Stomach (tissue), 9 donors: Measurements from ENCODE around the gene ANKLE2. TPM values are rescaled to one million over a fixed set of nuclear protein-coding genes. Genes with fewer than 3 reads are reported as not detected.
A peak's percentile ranks its signal among the peaks of the same experiment; 100 is the strongest.

Experiments
- DNase-seq, 2 donors: peaks; one replicate each; pipeline versions ENCODE4 v3.0.0 to v3.0.0-alpha.2; 2013 to 2019
- H3K27ac ChIP-seq, 5 donors: fragments of 200-600 bp in 4 of 5; sonication (generic) in 4 of 5; one replicate each; pipeline ENCODE4 v1.5.1; 2013 to 2019; ENCODE audit warnings: mild to moderate bottlenecking in 1 of 5, moderate library complexity in 1 of 5
- H3K27me3 ChIP-seq, 3 donors: fragments of 200-600 bp; sonication (generic); one replicate each; pipeline ENCODE4 v1.5.1; 2017 to 2019; ENCODE audit warnings: mixed run types in 1 of 3
- H3K36me3 ChIP-seq, 4 donors: fragments of 200-600 bp; sonication (generic); 1 replicate in 3 of 4; 2 replicates in 1 of 4; pipeline ENCODE4 v1.5.1; 2016 to 2019
- H3K4me1 ChIP-seq, 4 donors: fragments of 200-600 bp; sonication (generic); one replicate each; pipeline ENCODE4 v1.5.1; 2016 to 2019
- H3K4me3 ChIP-seq, 4 donors: fragments of 200-600 bp; sonication (generic) in 3 of 4; one replicate each; pipeline ENCODE4 v1.5.1; 2016 to 2019; ENCODE audit warnings: mild to moderate bottlenecking in 1 of 4
- H3K9me3 ChIP-seq, 4 donors: fragments of 200-600 bp; sonication (generic); one replicate each; pipeline ENCODE4 v1.5.1; 2016 to 2019
- CTCF ChIP-seq, 7 experiments: fragments of 450-650 bp in 4 of 7; fragments of 200-600 bp in 3 of 7; sonication (generic) in 3 of 7; IDR thresholded peaks; one replicate each; pipeline ENCODE4 v1.5.1; 2016 to 2019; ENCODE audit warnings: antibody characterized with exemption in 7 of 7, control low read depth in 2 of 7, mild to moderate bottlenecking in 1 of 7
- EP300 ChIP-seq: sonication (generic); formaldehyde crosslinking; IDR thresholded peaks from one replicate; pipeline ENCODE4 v1.6.1; 2017; ENCODE audit warnings: antibody characterized with exemption
- POLR2A ChIP-seq, 4 donors: fragments of 450-650 bp; IDR thresholded peaks; one replicate each; pipeline ENCODE4 v1.6.1; 2016; ENCODE audit warnings: antibody characterized with exemption in 4 of 4, control low read depth in 2 of 4, mild to moderate bottlenecking in 1 of 4, moderate library complexity in 1 of 4
- POLR2AphosphoS5 ChIP-seq, 3 donors: sonication (generic); formaldehyde crosslinking; IDR thresholded peaks; one replicate each; pipeline ENCODE4 v1.6.1; 2016; ENCODE audit warnings: antibody characterized with exemption in 3 of 3
- WGBS, 5 donors: extraction: QIAGEN DNeasy Blood & Tissue Kit in 3 of 5; methylation state at CpG; one replicate each; pipeline versions ENCODE4 v1.1.5 to v1.1.7; 2013 to 2018; 5-methylcytosine and 5-hydroxymethylcytosine counted together
- intact Hi-C: fragments of 100-400 bp; cut with DNase I; formaldehyde crosslinking; loops from one replicate; pipeline ENCODE4 v1.15.1; 2023; ENCODE audit warnings: low total_unique reads
- polyA plus RNA-seq, 3 donors: library from polyadenylated mRNA; stranded (reverse); fragments of 200-250 nt; gene quantifications; one replicate each; pipeline ENCODE4 v1.2.3, GENCODE V29; 2013
- total RNA-seq, 5 donors: library from RNA; depleted of rRNA; stranded (reverse); fragments of >200 nt; gene quantifications; one replicate each; pipeline versions ENCODE4 v1.1.0 to v1.2.3, GENCODE V29; 2014 to 2016
- donor health status: healthy with polysubstance abuse.
- donor health status: Bipolar disorder and iron deficiency.
- donor health status: healthy.

The ANKLE2 gene
- total and polyA plus RNA-seq, 8 donors = 8.1 to 75.9 (median 40.8) TPM

GRCh38 chr12:132690112-132690511 lies 71.5 kb downstream of the ANKLE2 start:
- TF ChIP-seq POLR2AphosphoS5 (IDR thresholded peaks at IDR 0.05) (no peak), POLR2A (IDR thresholded peaks at IDR 0.05) (no peak), EP300 (no peak), CTCF (IDR thresholded peaks at IDR 0.05) (no peak)
- 88 to 96% (median 89%) methylated on average over 9 of the region's 9 CpGs for WGBS, 5 donors
- intact Hi-C loops = no loop called here
- Histone ChIP-seq H3K27me3 (no peaks in the 10 kb centered on the region), H3K4me1 (peaks cover 12 to 37% (median 30%) of the 10 kb centered on the region in 4 donors), H3K9me3 (no peaks in the 10 kb centered on the region), H3K27ac (peak overlapping the region in 4 of 5 donors; percentile 28 to 74 (median 62)), H3K4me3 (no peak overlapping the region), H3K36me3 (peaks cover 4 to 19% (median 17%) of the 10 kb centered on the region in 4 donors)
- no peak for DNase-seq

GRCh38 chr12:132689227-132689626 lies 72.4 kb downstream of the ANKLE2 start:
- no peaks in the 10 kb centered on the region for H3K9me3 ChIP-seq
- H3K36me3 ChIP-seq = peaks cover 4 to 19% (median 17%) of the 10 kb centered on the region in 4 donors
- H3K27me3 ChIP-seq = no peaks in the 10 kb centered on the region
- peak overlapping the region; percentile 13 to 35 (median 30) for H3K4me3 ChIP-seq
- DNase-seq = peak; percentile 72 to 86
- TF ChIP-seq POLR2AphosphoS5 (IDR thresholded peaks at IDR 0.05) (peak in 2 of 3 donors; percentile 54 to 60), CTCF (IDR thresholded peaks at IDR 0.05) (no peak)
- peaks cover 10 to 35% (median 29%) of the 10 kb centered on the region in 4 donors for H3K4me1 ChIP-seq
- WGBS, 5 donors = 31 to 65% (median 47%) methylated on average over 17 to 18 of the region's 18 CpGs
- intact Hi-C loops = no loop called here
- H3K27ac ChIP-seq = peak overlapping the region; percentile 60 to 91 (median 71)

GRCh38 chr12:132687211-132688164 lies 74.1 kb downstream of the ANKLE2 start, which contains the start of the genes POLE and PXMP2:
TSS of gene POLE (minus strand) at chr12:132687342. CDS start at chr12:132687315, 27 bp downstream.
TSS of gene PXMP2 (plus strand) at chr12:132687587. CDS start at chr12:132687671, 84 bp downstream.
- Histone ChIP-seq H3K4me1 (peaks cover 10 to 35% (median 29%) of the 10 kb centered on the region in 4 donors), H3K36me3 (peaks cover 4 to 19% (median 17%) of the 10 kb centered on the region in 4 donors), H3K9me3 (no peaks in the 10 kb centered on the region), H3K27ac (peak within 1 kb of the TSS; percentile 79 to 93 (median 88)), H3K4me3 (peak within 1 kb of the TSS; percentile 91 to 96 (median 93)), H3K27me3 (no peaks in the 10 kb centered on the region)
- peak; percentile 98 to 99 for DNase-seq
- TF ChIP-seq POLR2A (IDR thresholded peaks at IDR 0.05) = no peak
- peak; percentile 51 to 90 (median 67) for TF ChIP-seq POLR2AphosphoS5 (IDR thresholded peaks at IDR 0.05)
- TF ChIP-seq EP300 = no peak
- TF ChIP-seq CTCF (IDR thresholded peaks at IDR 0.05) = no peak
- 0 to 1% (median 0%) methylated on average over 18 to 134 of the region's 134 CpGs for WGBS, 5 donors
- intact Hi-C loops = no loop called here

- Histone ChIP-seq H3K4me1 (peaks cover 10 to 35% (median 29%) of the 10 kb centered on the region in 4 donors), H3K27me3 (no peaks in the 10 kb centered on the region), H3K36me3 (peaks cover 4 to 19% (median 17%) of the 10 kb centered on the region in 4 donors), H3K9me3 (no peaks in the 10 kb centered on the region), H3K4me3 (peak overlapping the region; percentile 91 to 96 (median 93)), H3K27ac (peak overlapping the region; percentile 79 to 93 (median 88))
- no peak for TF ChIP-seq EP300
- TF ChIP-seq POLR2A (IDR thresholded peaks at IDR 0.05) = no peak
- TF ChIP-seq POLR2AphosphoS5 (IDR thresholded peaks at IDR 0.05) = no peak
- TF ChIP-seq CTCF (IDR thresholded peaks at IDR 0.05) = no peak
- 0% methylated on average over 8 to 55 of the region's 55 CpGs for WGBS, 5 donors
- intact Hi-C loops = no loop called here
- no peak for DNase-seq
Measured at GRCh38 chr12:132686825-132687210, 74.8 kb downstream of the ANKLE2 start.
